SH-SY5Y (cell line): Measurements from ENCODE around the gene FUCA1.

Experiments
- GATA2 ChIP-seq: IDR thresholded peaks from 2 replicates; pipeline ENCODE4 v1.6.1; 2011; ENCODE audit warnings: mild to moderate bottlenecking, low read depth, low read length
- GATA3 ChIP-seq: IDR thresholded peaks from 2 replicates; pipeline ENCODE4 v1.6.1; 2011; ENCODE audit warnings: low read depth, mild to moderate bottlenecking, low read length, moderate library complexity

DNA sequence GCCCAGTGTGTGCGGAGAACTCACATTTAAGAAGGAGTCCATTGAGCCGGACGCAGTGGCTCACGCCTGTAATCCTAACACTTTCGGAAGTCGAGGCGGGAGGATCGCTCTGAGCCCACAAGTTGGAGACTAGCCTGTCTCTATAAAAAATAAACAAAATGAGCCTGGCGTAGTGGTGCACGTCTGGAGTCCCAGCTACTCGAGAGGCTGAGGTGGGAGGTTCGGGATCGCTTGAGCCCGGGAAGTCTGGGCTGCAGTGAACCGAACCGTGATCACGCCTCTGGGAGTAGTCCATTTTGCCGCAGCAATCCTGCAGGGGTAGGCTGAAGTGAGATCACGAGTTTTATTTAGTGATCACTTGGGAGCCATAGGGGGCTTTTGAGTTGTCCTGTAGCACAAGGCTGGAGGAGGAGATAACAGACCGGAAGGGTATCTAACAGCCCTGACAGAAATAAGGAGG lies 497 bp upstream of the FUCA1 start:
- no peak for TF ChIP-seq GATA2
- TF ChIP-seq GATA3 = no peak
